Calu3 (cell line): ENCODE data around the gene RGMA. TPM values are rescaled to one million over a fixed set of nuclear protein-coding genes. Genes with fewer than 3 reads are reported as not detected.

Experiments used
- BruUV-seq: library from RNA; stranded (reverse); fragments of 400-500 nt; replicated peaks from 2 replicates; lab custom pipeline; 2021; lab: Mats Ljungman, UMichigan
- CTCF ChIA-PET: fragments of 300-600 bp; sonication (Branson Sonifier 250); formaldehyde crosslinking; loops from one replicate; lab custom pipeline; 2022; ENCODE audit warnings: antibody characterized with exemption; lab: Charles Lee
- DNase-seq: peaks from one replicate; pipeline ENCODE4 v3.0.0; 2022
- H3K27ac Mint-ChIP-seq: one replicate; pipeline ENCODE4 v1.8.0; 2022; ENCODE audit warnings: mixed read lengths; ENCODE audit not compliant: unreplicated experiment
- H3K27me3 Mint-ChIP-seq: one replicate; pipeline ENCODE4 v1.8.0; 2022; ENCODE audit warnings: mixed read lengths; ENCODE audit not compliant: unreplicated experiment
- H3K36me3 Mint-ChIP-seq: one replicate; pipeline ENCODE4 v1.8.0; 2022; ENCODE audit warnings: mild to moderate bottlenecking, moderate library complexity, mixed read lengths; ENCODE audit not compliant: insufficient read depth, unreplicated experiment
- H3K4me1 Mint-ChIP-seq: one replicate; pipeline ENCODE4 v1.8.0; 2022; ENCODE audit warnings: mild to moderate bottlenecking, low read depth, mixed read lengths; ENCODE audit not compliant: unreplicated experiment
- H3K4me3 Mint-ChIP-seq: one replicate; pipeline ENCODE4 v1.8.0; 2022; ENCODE audit warnings: mild to moderate bottlenecking, low read depth, moderate library complexity, mixed read lengths; ENCODE audit not compliant: unreplicated experiment
- H3K9me3 Mint-ChIP-seq: one replicate; pipeline ENCODE4 v1.8.0; 2022; ENCODE audit warnings: low read depth, mixed read lengths; ENCODE audit not compliant: unreplicated experiment
- CTCF ChIP-seq: fragments of 200-600 bp; IDR thresholded peaks from one replicate; pipeline ENCODE4 v1.8.0; 2022; ENCODE audit warnings: antibody characterized with exemption; ENCODE audit not compliant: unreplicated experiment
- intact Hi-C: fragments of 100-400 bp; cut with micrococcal nuclease; formaldehyde crosslinking; loops from one replicate; pipeline ENCODE4 v1.10.0; 2022; ENCODE audit not compliant: unreplicated experiment
- total RNA-seq: library from RNA; stranded (reverse); gene quantifications from 2 replicates; pipeline ENCODE4 v1.2.3, GENCODE V29; 2022

RGMA gene
- total RNA-seq, 1 experiment from 2014 or later, result 0.78 TPM

GRCh38 chr15:93050648-93051047, 38.4 kb downstream of the RGMA start:
- peaks cover 3% of the 10 kb centered on the region for H3K9me3 Mint-ChIP-seq
- no peak for TF ChIP-seq CTCF
- no peak for DNase-seq
- H3K27ac Mint-ChIP-seq, result no peak overlapping the region
- H3K36me3 Mint-ChIP-seq, result peaks cover 3% of the 10 kb centered on the region
- CTCF ChIA-PET, result no interaction called here
- H3K4me1 Mint-ChIP-seq, result no peaks in the 10 kb centered on the region
- peaks cover 73% of the 10 kb centered on the region for H3K27me3 Mint-ChIP-seq
- intact Hi-C loops, result no loop called here
- H3K4me3 Mint-ChIP-seq, result no peak overlapping the region
- BruUV-seq, result no TSS peak

- Mint-ChIP-seq H3K4me3 (no peak overlapping the region), H3K9me3 (peaks cover 3% of the 10 kb centered on the region), H3K4me1 (no peaks in the 10 kb centered on the region), H3K36me3 (no peaks in the 10 kb centered on the region), H3K27me3 (peaks cover 70% of the 10 kb centered on the region), H3K27ac (no peak overlapping the region)
- no peak for TF ChIP-seq CTCF
- no TSS peak for BruUV-seq
- DNase-seq, result no peak
- intact Hi-C loops, result no loop called here
- CTCF ChIA-PET, result interaction anchor here (0.7 kb wide), 1 partner anchor 21 kb away, joined by 3 read pairs; no protein-coding TSS in a partner anchor
Observed at GRCh38 chr15:93049914-93050578, 39.0 kb downstream of the RGMA start.

- H3K36me3 Mint-ChIP-seq, result no peaks in the 10 kb centered on the region
- TF ChIP-seq CTCF, result no peak
- peaks cover 3% of the 10 kb centered on the region for H3K9me3 Mint-ChIP-seq
- no peak for DNase-seq
- BruUV-seq, result no TSS peak
- H3K4me3 Mint-ChIP-seq, result no peak overlapping the region
- intact Hi-C loops, result no loop called here
- CTCF ChIA-PET, result no interaction called here
- H3K4me1 Mint-ChIP-seq, result no peaks in the 10 kb centered on the region
- no peak overlapping the region for H3K27ac Mint-ChIP-seq
- peaks cover 65% of the 10 kb centered on the region for H3K27me3 Mint-ChIP-seq
Observed at GRCh38 chr15:93049233-93049632, 39.8 kb downstream of the RGMA start.

- no peak overlapping the region for H3K4me3 Mint-ChIP-seq
- TF ChIP-seq CTCF, result no peak
- H3K9me3 Mint-ChIP-seq, result peaks cover 3% of the 10 kb centered on the region
- no TSS peak for BruUV-seq
- DNase-seq, result no peak
- H3K4me1 Mint-ChIP-seq, result no peaks in the 10 kb centered on the region
- H3K27me3 Mint-ChIP-seq, result peaks cover 65% of the 10 kb centered on the region
- H3K36me3 Mint-ChIP-seq, result no peaks in the 10 kb centered on the region
- intact Hi-C loops, result no loop called here
- H3K27ac Mint-ChIP-seq, result no peak overlapping the region
- CTCF ChIA-PET, result interaction anchor here (0.6 to 1.2 kb wide), 2 partner anchors 19 to 309 kb away, joined by 3 to 4 read pairs; no protein-coding TSS in a partner anchor
Observed at GRCh38 chr15:93048759-93049161, 40.3 kb downstream of the RGMA start.
